Stimulated activated CD4-positive, alpha-beta T cell treated with anti-CD3 and anti-CD28 coated beads, Interleukin-15, amount 100 ng/mL, for 48 hours (primary cell): ENCODE measurements around the gene CTPS1.

Experiments
- DNase-seq, 2 donors: peaks; one replicate each; pipeline ENCODE4 v3.0.0-alpha.2; 2020; ENCODE audit warnings: low read depth in 2 of 2

CTPS1 gene

GRCh38 chr1:40997096-40997495 lies 17.6 kb downstream of the CTPS1 start:
- no peak for DNase-seq

- no peak for DNase-seq
These were observed 19.2 kb downstream of the CTPS1 start for GRCh38 chr1:40998668-40999067.

DNA sequence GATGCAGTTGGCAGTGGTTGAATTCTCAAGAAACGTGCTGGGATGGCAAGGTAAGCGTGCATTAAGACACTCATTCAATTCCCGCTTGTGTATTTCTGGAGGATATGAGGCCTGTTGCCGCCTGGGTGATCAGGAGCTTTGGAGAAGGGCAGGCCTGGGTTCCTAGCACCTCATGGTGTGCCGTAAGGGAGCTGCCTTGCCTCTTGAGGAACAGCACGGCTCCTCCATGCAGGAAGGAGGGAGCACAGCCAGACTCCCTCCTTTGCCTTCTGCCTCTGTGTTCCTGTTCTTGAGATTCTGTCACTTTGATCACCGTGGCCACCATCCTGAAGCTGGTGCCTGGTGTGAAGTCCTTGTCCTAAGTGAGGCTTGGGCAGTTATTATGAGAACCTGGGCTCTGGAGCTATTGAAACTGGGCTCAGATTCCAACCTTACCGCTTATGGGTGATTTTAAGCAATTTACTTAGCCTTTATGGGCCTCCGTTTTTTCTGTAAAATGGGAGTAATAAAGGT lies 23.7 kb downstream of the CTPS1 start:
- no peak for DNase-seq

GRCh38 chr1:41003640-41004220 lies 24.2 kb downstream of the CTPS1 start:
- DNase-seq = peak; percentile 86

DNA sequence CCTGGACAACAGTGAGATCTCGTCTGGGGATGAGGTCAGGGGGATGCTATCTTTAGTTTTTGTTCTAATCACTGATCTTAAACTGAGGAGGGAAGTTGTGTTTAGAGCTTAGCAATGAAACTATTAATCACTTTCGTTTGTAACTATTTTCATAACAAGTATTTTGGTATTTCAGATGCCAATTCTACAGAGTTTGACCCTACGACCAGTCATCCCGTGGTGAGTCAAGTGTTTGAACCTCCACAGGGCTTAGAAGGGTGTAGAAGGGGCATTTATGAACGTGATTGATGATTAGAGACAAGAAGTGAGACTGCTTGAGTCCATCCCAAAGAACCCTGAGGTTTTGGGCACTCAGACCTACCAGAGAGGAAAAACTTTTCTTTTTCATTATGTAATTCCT lies 26.4 kb downstream of the CTPS1 start:
- no peak for DNase-seq

DNA sequence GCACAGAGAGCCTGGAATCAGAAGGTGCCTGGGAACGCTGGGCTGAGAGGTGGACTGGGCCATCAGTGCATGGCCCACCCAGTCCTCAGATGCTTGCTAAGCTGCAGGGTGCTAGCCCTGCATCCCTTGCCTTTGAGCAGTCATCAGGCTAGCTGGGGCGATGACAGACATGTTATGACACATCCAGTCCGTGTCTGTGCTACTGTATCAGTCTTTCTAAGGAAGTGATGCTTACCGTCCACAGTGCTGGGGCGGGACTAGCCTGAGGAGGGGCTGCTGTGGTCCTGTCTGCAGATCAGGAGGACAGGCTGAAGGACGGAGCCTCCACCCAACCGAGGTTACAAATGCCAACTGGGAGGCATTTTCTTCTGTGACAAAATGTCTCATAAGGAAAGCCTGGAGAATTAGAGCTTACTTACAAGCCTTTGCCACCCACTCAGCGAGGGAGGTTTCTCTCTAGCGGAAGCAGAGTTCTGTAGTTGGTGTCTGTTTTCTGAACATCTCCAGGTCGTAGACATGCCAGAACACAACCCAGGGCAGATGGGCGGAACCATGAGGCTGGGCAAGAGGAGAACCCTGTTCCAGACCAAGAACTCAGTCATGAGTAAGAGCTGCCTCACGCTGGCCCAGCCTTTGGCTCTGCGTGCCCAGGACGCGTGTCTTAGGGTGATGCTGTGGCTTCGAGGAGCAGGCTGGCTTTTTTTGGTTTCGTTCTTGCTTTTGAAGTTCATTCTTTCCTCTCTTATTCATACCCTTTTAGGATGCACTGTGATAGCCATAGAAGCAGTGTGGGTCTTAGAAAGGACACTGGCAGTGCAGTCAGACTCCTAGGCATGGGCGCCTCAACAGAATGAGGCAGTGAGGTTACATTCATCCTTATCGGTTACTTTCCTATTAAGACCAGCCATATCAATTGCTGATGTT lies 27.7 kb downstream of the CTPS1 start:
- no peak for DNase-seq

DNA sequence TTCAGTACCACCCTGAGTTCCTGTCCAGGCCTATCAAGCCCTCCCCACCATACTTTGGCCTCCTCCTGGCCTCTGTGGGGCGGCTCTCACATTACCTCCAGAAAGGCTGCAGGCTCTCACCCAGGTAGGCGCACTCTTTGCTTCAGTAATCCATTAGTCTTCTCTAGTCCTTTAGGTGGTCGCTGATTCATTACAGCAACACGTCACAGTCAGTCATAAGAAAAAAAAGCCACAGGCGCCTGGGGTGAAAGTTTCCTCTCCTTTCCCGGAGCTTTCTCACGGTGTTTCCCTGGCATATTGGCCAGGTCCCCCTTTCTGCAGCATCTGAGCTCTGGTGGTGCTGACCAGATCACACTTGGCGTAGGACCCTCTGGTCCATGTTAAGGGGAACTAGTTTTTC lies 30.0 kb downstream of the CTPS1 start:
- no peak for DNase-seq

DNA sequence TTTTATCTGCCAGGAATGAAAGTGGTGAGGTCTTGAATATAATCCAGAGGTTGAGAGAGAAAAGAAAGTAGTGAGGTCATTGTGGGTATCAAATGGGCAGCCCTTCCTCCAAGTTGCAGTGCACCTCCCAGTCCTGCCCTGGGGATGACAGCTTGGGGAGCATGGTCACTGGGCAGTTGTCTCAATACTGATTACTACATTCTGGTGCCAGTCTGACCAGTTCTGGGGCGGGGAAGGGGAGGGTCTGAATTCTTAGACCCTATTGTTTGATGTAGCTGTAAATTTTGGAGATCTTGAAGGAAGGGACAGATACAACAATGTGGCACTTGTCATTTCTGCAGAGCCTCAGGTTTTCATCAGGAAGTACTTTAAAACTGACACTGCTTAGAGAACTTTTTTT lies 30.8 kb downstream of the CTPS1 start:
- no peak for DNase-seq

DNA sequence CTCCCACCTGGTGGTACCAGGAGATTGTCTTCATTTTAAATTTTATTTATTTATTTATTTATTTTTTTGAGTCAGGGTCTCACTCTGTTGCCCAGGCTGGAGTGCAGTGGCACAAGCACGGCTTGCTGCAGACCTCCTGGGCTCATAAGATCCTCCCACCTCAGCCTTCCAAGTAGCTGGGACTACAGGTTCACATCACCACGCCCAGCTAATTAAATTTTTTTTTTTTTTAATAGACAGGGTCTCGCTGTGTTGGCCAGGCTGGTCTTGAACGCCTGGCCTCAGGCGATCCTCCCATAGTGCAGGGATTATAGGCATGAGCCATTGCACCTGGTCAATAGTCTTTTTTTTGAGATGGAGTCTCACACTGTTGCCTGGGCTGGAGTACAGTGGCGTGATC lies 33.5 kb downstream of the CTPS1 start:
- DNase-seq = no peak

DNA sequence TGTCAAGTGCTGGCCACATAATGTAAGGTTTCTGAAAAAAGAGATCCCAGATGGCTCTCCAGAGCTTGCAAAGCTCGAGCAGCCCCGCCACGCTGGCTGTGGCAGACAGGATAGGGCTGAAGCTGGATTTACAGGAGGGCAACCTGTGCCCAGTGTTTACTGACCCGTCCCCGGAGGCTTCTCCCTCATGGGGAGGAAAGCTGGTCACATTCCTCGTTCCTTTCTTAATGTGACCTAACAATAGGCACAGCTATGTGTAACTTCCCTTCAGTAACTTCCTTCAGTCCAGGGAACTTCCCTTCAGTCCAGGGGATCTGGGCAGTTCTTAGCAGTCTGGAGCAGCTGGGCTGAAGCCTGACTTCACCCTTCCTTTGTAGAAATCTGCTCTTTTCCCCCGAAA lies 34.3 kb downstream of the CTPS1 start:
- no peak for DNase-seq

- DNase-seq = no peak
These were observed 35.4 kb downstream of the CTPS1 start for GRCh38 chr1:41014871-41015270.

DNA sequence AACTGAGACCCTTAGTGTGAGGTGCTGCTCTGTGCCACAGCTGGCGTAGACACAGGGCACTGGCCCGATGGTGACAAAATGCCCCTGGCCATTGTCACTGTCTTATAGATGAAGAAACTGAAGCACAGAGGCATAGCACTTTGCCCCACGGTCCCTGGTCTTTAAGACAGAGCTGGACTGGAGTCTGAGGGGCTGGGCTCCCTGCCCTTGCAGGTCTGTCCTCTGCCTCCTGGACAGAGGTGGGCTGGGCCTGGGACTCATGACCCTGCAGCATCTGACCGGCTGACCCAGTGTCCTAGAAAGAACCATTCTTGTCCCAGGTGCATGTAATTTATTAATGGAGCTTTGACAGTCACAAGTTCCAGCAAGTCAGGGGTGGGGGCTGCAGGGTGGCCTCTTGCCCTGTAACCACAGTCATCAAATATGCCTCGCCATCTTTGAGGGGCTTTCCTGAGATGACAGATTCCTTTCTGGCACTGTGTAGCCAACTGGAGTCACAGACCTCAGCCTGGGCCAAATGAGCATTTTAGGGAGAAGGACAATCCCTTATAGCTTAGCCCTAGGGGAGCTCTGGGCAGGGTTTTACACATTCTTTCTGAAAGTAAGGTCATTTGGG lies 35.9 kb downstream of the CTPS1 start:
- no peak for DNase-seq

DNA sequence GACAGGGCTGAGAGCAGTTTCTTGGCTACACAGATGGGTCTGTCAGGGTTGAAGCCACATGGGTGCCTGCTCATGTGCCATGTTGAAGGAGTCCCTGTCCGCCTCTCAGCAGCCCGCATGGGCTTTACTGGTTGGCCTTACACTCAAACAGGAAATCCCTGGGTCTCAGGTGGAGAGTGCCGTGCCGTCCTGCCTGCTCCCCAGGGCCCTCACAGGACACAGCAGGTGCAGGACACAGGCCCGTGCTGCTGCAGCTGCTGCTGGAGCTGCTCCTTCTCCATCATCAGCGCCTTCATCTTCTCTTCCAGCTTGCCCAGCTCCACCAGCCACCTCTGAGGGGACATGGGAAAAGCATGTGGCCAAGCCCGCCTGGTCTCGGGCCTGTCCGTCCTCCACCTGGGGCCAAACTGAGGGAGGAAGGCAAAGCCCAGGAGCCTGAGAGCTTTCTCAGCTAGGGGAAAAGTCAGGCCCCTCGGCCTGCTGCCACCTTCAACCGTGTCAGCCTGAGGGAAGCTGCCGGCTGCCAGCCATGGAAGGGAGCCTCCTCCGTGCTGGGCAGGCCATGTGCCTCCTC lies 36.5 kb downstream of the CTPS1 start:
- DNase-seq = no peak

GRCh38 chr1:41017141-41018017 lies 37.9 kb downstream of the CTPS1 start:
- DNase-seq = no peak

DNA sequence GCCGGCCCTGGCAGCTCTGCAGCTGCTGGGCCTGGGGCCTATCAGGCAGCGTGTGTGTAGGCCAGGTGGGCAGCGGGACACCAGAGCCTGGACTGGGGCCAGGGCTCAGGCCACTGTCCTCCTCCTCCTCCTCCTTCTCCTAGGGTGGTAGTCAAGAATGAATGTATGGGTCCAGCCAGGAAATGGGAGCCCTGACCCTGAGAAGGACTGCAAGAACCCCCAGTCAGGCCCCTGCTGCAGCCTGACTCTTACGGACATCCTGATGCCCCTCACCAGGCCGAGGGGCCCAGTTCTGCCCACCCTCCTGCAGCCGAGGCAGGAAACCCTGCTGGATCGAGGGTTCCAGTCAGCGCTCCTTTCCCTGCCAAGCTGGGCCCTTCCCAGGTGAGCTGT lies 38.5 kb downstream of the CTPS1 start:
- DNase-seq = no peak

DNA sequence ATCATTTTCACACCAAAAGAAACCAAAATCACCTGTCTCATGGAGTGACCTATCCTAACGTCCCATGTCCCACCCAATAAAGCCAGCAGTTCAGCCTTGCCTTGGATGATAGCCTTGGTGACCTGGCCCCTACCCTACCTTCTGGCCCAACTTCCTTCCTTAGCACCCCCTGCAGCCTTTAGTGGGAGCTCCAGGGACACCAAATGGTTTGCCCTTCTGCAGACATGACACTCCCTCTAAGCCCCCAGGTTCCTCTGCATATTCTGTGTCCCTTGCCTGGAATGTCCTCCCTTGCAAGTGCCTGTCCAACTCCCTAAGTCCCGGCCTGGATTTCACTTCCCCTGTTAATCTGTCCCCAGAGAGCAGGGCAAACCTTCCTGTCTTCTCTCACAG lies 39.9 kb downstream of the CTPS1 start:
- no peak for DNase-seq

DNA sequence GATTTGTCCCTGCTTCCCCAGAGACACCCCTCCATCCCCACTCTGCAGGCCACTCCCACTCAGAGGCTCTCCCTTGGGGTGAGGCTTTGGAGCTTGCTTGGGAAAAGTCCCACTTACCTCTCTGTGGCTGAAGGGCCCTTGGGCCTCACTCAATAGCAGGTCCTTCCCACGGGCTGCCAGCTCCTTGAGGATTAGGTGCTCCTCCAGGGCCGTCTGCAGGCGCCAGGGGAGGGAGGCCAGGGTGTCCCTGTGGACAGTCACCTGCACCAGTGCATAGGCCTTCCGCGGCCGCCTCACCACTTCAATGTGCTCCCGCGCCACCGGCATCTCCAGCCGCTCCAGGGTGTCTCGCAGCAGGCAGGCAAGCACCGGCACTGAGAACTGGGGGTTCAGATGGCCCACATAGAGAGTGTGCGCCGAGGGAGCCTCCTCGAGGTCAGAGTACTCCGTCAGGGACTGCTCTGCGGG lies 40.6 kb downstream of the CTPS1 start:
- DNase-seq = no peak

DNA sequence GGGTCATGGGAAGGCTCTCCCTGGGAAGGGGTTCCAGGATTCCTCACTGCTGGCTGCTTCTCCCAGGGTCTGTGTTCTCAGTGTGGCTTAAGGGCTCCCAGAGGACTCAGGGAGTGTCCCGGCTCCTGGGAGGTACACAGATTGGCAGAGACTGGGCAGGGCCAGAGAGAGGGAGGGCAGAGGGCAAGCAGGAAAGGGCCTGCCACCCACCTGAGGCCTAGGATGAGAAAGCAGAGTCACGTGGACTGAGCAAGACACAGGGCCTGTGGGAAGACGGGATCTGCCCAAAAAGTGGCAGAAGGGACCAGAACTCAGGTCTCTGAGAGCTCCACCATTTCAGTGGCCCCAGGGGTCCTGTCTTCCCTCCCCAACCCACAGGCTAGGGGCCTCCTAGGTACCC lies 41.2 kb downstream of the CTPS1 start:
- DNase-seq = no peak

DNA sequence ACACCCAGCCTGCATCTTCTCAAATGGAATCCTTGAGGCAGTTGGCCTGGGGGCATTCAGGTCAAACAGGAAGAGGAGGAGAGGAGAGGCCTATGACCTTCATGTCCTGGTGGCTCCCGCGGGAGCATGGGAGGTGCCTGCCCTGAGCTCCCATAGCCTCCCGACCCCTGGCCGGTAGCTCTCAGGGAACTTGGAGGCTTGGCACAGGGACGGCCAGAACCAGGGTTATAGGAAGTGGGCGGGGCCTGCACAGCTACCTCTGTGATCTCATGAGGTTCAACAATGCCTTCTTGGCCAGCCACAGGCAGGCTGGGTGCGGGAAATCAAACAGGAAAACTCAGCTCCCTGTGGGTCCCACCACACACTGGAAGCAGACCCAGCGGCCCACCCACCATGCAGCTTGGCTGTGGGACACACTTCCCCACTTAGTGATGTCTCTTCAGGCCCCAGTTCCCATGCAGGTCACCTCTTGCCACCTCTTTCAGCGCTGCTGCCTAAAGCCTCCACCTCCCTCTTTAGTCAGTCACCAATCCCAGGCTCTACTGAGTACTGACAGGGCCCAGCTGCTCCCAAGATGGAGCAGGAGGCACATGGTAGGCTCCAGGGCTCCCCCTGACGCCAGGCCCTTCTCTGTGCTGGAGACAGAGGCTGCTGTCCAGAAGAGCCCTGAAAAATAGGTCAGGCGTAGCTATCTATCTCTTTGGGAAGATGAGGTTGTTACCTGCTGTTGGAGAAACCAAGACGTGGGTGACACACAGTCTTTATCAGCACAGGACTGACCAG lies 42.2 kb downstream of the CTPS1 start, which contains the start of gene SLFNL1:
TSS of gene SLFNL1 (minus strand) at position 200 of the 783 bp plus-strand sequence. CDS start 1,065 bp downstream, outside the sequence.
- DNase-seq = no peak

DNA sequence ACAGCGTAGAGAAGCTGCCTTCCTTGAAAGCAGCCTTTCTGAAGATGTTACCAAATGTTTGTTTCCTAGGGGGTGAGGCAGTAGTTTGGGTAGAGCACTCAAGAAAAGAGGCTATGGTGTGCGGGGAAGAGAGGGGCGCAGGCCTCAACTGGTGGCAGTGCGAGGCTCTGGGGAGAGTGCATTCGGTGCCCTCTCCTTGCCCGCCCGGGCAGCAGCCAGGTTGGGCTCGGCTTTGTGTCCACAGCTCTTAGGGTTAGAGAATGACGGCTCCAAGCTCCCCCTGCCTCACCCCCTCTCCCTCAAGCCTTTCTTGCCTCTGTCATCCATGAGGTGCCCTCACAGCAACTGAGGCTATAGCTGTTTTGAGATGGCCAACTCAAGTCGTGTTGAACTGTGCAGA lies 42.9 kb downstream of the CTPS1 start:
- DNase-seq = no peak
